Measurements from ENCODE around the gene DIRAS1.
"Not testable (repeated sequence)": the region's sequence is repeated elsewhere in the genome, so short reads cannot be mapped to it uniquely, and the experiment has no call there.

DNA sequence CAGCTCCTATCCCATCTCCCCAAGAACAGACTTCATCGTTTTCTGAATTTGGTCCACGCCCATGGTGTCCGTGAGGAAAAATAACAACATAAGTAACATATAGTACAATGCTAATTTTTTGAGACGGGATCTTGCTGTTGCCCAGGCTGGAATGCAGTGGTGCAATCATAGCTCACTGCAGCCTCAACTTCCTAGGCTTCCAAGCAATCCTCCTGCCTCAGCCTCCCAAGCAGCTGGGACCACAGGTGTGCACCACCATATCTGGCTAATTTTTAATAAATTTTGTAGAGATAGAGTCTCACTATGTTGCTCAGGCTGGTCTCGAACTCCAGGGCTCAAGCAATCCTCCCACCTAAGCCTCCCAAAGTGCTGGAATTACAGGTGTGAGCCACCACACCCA lies 42.2 kb downstream of the DIRAS1 start:
- TF ChIP-seq, protein P1, sequence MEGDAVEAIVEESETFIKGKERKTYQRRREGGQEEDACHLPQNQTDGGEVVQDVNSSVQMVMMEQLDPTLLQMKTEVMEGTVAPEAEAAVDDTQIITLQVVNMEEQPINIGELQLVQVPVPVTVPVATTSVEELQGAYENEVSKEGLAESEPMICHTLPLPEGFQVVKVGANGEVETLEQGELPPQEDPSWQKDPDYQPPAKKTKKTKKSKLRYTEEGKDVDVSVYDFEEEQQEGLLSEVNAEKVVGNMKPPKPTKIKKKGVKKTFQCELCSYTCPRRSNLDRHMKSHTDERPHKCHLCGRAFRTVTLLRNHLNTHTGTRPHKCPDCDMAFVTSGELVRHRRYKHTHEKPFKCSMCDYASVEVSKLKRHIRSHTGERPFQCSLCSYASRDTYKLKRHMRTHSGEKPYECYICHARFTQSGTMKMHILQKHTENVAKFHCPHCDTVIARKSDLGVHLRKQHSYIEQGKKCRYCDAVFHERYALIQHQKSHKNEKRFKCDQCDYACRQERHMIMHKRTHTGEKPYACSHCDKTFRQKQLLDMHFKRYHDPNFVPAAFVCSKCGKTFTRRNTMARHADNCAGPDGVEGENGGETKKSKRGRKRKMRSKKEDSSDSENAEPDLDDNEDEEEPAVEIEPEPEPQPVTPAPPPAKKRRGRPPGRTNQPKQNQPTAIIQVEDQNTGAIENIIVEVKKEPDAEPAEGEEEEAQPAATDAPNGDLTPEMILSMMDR (IDR thresholded peaks at IDR 0.05) = not testable (repeated sequence)
- not testable (repeated sequence) for TF ChIP-seq KAT7 (CRISPR knock-in tag; IDR thresholded peaks at IDR 0.05; ENCODE audit: borderline replicate concordance)
- TF ChIP-seq, protein P2, sequence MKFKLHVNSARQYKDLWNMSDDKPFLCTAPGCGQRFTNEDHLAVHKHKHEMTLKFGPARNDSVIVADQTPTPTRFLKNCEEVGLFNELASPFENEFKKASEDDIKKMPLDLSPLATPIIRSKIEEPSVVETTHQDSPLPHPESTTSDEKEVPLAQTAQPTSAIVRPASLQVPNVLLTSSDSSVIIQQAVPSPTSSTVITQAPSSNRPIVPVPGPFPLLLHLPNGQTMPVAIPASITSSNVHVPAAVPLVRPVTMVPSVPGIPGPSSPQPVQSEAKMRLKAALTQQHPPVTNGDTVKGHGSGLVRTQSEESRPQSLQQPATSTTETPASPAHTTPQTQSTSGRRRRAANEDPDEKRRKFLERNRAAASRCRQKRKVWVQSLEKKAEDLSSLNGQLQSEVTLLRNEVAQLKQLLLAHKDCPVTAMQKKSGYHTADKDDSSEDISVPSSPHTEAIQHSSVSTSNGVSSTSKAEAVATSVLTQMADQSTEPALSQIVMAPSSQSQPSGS (CRISPR knock-in tag; IDR thresholded peaks at IDR 0.05; ENCODE audit: borderline replicate concordance, low read depth) = not testable (repeated sequence)

Data from WTC11 (cell line).